Measurements from ENCODE around the gene TUB.

- TF ChIP-seq EZH2 (IDR thresholded peaks at IDR 0.05; ENCODE audit: low read length, missing control alignments) = no peak
- no peak for TF ChIP-seq CTCF (conservative IDR thresholded peaks at IDR 0.05 in 1 of 2, IDR thresholded peaks at IDR 0.05 in 1 of 2; ENCODE audit: low read depth in 1 of 2, low read length in 2 of 2)
These were observed 13.6 kb downstream of the TUB start for GRCh38 chr11:8094656-8095055.

Measured in fibroblast of lung (primary cell).